NCI-H2081 (cell line): ENCODE data around the gene RNMT.

Experiments
- DNase-seq, 2 experiments: peaks; one replicate each; lab custom pipeline; 2025; lab: John Stamatoyannopoulos, UW

The RNMT gene

GRCh38 chr18:13811993-13812392, 85.5 kb downstream of the RNMT start:
- DNase-seq = no peak

- DNase-seq = peak; percentile 37 to 47
Observed at GRCh38 chr18:13813271-13813849, 86.9 kb downstream of the RNMT start.
